Measurements from ENCODE around the gene CERS4.
"Not testable (repeated sequence)": the region's sequence is repeated elsewhere in the genome, so short reads cannot be mapped to it uniquely, and the experiment has no call there.

The CERS4 gene

DNA sequence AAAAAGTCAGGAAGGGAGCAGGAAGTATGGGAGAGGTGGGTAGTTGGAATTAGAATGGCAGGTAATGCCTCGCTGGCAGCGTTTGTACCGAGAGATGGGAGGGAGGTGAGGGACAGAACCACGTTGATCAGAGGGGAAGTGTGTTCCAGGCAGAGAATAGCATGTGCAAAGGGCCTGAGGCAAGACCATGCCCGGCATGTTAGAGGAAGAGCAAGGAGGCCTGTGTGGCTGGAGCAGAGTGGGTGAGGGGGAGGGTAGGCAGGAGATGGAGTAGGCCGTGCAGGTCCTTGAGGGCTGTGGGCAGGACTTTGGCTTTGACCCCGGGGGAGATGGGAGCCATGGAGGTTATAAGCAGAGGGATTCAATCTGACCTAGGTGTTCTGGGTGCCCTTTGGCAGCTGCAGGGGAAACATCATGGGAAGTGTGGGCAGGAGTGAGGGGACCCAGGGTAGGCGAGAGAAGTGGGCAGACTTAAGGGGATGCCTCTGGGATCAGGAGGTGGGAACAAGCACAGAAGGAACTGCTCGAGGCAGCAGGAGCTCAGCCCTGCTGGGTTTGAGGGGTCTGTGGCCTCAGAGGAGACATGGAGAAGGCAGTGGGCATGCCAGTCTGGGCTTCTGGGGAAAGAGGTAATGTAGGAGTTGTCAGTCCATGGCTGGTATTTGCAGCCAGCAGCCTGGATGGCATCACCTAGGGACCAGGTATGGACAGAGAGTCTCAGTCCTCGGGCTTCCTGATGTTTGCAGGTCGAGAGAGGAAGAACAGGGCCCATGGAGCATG is 50.2 kb downstream of the CERS4 start:
- FAIRE-seq: no peak

DNA sequence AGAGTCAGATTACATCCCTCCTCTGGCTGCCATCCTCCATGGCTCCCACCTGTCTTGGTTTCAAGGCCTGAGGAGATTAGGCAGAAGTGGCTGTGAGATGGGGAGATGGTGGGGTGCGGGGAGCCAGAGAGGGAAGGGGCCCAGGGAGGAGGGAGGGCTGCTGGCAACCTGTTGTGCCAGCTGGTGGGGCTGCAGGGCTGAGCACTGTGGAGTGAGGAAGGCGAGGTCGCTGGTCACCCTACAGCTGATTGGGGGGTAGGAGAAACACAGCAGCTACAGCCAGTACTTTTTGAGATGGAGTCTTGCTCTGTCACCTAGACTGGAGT is 50.7 kb downstream of the CERS4 start:
- DNase-seq (ENCODE audit: insufficient read length, low spot score): no peak
- no peak for FAIRE-seq

More for the DNA sequence above, 50.2 kb downstream of the CERS4 start:
- no peak for DNase-seq (ENCODE audit: insufficient read length, low spot score)

DNA sequence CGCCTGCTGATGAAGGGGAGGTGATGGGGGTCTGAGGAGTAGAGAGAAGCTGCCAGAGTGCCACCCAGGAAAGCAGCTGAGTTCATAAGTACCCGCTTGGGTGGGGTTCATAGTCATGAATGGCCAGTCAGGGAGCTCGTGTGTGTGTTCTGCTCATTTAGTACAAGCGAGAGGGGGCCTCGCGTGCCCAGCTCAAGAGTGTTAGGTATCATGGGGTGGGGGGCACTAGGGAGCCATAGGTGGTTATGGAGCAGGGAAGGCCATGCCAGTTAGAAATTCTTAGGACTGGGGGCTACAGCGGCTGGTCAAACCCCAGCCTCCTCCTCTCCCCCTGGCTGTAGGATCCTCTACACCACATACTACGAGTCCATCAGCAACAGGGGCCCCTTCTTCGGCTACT is 52.2 kb downstream of the CERS4 start:
- FAIRE-seq: no peak

DNA sequence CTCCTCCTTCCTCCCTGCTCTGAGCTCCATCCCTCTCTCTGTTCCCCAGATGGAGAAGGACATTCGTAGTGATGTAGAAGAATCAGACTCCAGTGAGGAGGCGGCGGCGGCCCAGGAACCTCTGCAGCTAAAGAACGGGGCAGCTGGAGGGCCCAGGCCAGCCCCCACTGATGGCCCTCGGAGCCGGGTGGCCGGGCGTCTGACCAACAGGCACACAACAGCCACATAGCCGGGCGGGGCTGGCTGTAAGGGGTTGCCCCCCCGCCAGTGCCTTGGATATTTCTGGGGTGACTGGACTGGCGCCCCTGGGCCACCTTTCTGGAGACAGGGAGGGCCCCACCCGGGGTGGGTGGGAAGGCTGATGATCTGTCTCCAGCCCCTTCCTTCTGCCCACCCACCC is 52.7 kb downstream of the CERS4 start:
- no peak for DNase-seq (ENCODE audit: insufficient read length, low spot score)
- FAIRE-seq: no peak

More for the DNA sequence above, 52.2 kb downstream of the CERS4 start:
- DNase-seq (ENCODE audit: insufficient read length, low spot score): no peak

DNA sequence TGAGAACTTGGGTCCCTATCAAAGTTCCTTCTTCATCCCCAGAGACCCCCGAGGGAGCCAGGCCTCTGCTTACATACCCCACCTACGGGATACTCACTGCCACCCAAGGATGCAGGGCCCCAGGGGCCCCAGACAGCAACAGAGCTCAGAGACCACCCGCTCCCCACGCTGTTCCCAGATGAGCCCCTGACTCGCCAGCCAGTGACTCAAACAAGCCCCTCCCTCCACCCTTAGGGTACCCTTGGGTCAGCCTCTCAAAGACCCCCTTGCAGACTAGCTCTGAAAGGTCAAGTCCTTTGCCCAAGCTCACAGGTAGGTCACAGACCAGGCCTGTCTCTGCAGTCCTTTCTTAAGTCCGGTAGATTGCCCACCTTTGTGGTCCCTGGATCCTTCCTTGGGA is 53.3 kb downstream of the CERS4 start:
- no peak for DNase-seq (ENCODE audit: insufficient read length, low spot score)
- FAIRE-seq: no peak

DNA sequence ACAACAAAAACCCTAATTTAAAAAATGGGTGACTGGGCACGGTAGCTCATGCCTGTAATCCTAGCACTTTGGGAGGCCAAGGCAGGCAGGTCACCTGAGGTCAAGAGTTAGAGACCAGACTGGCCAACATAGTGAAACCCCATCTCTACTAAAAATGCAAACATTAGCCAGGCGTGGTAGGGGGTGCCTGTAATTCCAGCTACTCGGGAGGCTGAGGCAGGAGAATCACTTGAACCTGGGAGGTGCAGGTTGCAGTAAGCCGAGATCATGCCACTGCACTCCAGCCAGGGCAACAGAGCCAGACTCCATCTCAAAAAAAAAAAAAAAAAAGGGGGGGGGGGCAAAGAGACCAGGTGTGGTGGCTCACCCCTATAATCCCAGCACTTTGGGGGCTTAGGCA is 55.1 kb downstream of the CERS4 start:
- not testable (repeated sequence) for DNase-seq (ENCODE audit: insufficient read length, low spot score)

DNA sequence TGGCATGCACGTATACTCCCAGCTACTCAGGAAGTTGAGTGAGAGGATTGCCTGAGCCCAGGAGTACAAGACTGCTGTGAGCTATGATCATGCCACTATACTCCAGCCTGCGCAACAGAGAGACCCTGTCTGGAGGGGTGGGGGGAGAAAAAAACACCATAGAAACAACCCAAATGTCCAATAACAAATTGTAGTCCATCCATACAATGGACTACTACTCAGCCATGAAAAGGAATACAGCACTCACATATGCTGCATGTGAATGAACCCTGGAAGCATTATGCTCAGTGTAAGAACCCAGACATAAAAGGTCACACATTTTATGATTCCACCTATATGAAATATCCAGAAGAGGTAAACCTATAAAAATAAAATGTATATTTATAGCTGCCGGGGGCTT is 56.7 kb downstream of the CERS4 start:
- DNase-seq (ENCODE audit: insufficient read length, low spot score) (no peak), FAIRE-seq (no peak)

More for the DNA sequence above, 55.1 kb downstream of the CERS4 start:
- not testable (repeated sequence) for FAIRE-seq

DNA sequence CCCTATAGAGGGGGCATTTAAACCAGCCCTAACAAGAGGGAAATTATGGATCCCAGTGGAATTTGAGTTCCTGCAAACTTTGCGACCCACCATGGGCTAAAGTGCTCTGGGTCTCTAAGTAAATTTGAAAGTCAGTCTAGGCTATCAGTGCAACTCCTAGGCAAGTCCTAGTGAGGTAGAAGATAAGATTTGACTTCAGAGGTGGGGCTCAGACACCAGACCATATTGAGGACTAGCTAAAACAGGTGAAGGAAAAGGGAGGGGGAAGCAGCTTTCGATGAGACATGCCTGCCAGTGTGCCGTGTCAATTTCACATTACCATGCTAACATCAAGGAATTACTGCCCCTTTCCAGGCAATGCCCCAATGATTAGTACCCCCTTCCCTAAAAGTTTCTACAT is 60.6 kb downstream of the CERS4 start:
- FAIRE-seq: no peak
- no peak for DNase-seq (ENCODE audit: insufficient read length, low spot score)

DNA sequence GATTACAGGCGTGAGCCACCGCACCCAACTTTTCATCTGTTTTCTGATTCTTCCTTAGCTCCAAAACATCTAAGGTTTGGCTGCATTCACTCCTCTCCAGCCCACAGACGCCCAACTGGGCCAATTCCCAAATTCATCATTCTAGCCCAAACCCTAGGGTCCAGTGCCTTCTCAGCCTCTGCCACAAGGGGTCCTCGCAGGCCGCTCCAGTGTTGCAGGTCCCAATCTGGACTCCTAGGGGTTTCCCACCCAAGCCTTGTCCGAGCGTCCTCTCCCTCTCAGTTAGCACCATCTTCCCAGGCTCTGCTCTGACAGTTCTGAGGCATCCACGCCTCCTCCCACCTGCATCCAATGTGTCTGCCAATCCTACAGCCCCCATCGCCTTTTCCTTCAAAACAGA is 67.3 kb downstream of the CERS4 start:
- DNase-seq (ENCODE audit: insufficient read length, low spot score): not testable (repeated sequence)
- FAIRE-seq: peak; percentile 88

DNA sequence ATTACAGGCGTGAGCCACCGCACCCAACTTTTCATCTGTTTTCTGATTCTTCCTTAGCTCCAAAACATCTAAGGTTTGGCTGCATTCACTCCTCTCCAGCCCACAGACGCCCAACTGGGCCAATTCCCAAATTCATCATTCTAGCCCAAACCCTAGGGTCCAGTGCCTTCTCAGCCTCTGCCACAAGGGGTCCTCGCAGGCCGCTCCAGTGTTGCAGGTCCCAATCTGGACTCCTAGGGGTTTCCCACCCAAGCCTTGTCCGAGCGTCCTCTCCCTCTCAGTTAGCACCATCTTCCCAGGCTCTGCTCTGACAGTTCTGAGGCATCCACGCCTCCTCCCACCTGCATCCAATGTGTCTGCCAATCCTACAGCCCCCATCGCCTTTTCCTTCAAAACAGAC is 82.2 kb downstream of the CERS4 start:
- DNase-seq (ENCODE audit: insufficient read length, low spot score): not testable (repeated sequence)
- peak; percentile 87 for FAIRE-seq

DNA sequence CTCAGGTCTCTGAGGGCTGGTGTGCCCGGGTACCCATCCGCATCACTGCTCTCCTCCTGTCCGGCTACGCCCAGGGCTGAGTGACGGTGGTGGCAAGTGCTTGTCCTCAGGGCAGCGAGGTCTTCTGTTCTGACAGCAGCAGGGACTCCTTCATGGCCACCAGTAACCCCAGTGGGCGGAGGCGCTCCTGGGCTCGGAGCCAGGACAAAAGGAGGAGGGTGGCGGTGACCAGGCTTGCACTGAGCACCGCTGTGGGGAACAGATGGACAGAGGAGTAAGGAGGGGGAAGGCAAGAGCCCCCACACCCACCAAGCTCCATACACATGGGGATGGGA is 93.2 kb downstream of the CERS4 start:
- FAIRE-seq: no peak

DNA sequence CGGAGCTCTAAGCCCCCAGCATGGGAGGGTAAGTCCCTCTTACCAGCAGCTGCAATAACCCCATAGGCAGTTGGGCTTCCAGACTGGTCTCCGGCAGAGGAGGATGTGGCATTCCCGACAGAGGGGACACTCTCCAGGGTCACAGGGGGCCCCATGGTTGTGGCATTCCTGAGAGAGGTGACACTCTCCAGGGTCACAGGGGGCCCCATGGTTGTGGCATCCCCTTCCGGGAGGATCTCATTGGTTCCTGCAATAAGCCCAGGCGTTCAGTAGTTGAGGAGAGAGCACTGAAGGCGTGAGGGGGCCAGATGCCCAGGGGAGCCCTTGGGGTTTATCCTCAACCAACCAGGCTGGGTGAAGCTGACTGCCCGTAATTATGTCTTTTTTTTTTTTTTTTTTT is 93.6 kb downstream of the CERS4 start:
- DNase-seq (ENCODE audit: insufficient read length, low spot score): no peak
- no peak for FAIRE-seq

More for the DNA sequence above, 93.2 kb downstream of the CERS4 start:
- no peak for DNase-seq (ENCODE audit: insufficient read length, low spot score)

DNA sequence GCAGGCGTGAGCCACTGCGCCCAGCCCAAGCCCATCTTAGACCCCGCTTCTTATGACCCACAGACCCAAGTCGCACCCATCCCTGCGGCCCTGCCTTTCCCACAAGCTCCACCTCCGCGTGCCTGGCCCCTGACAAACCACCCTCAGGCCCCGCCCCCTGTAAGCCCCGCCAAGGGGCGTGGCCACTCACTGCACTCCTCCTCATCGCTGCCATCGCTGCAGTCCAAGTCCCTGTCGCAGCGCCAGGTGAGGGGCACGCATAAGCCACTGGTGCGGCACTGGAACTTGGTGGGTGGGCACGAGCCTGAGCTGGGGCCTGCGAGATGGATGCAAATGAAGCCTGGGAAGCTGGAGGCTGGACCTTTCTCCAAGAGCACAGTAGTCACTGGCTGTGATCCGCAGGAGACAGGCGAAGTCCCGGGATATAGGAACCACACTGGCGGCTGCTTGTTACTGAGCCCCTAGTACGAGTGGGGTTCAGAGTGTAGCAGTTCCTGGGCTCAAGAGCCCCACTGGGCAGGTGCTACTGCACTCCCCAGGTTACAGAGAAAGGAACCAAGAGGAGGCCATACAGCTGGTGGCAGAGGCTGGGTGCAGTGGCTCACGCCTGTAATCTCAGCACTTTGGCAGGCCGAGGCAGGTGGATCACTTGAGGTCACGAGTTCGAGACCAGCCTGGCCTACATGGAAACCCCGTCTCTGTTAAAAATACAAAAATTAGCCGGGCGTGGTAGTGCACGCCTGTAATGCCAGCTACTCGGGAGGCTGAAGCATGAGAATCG is 95.9 kb downstream of the CERS4 start:
- DNase-seq (ENCODE audit: insufficient read length, low spot score) (no peak), FAIRE-seq (no peak)

DNA sequence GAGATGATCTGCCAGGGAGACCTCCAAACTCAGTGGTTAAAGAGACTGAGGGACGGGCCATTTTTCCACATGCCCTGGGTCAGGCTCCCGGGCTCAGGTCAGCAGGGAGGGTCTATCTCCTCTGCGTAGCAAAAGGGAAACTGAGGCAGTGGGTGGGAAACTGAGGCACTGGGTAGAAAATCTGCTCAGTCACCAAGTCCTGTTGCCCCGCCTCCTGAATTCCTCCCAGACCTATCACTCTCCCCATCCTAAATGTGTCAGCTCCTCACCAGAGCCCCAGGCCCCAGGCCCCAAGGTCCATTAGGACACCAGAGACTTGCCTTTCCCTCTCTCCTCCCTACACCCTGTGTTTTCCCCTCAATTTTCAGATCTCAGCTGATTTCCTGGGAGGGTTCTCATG is 96.6 kb downstream of the CERS4 start:
- no peak for FAIRE-seq
- DNase-seq (ENCODE audit: insufficient read length, low spot score): no peak

DNA sequence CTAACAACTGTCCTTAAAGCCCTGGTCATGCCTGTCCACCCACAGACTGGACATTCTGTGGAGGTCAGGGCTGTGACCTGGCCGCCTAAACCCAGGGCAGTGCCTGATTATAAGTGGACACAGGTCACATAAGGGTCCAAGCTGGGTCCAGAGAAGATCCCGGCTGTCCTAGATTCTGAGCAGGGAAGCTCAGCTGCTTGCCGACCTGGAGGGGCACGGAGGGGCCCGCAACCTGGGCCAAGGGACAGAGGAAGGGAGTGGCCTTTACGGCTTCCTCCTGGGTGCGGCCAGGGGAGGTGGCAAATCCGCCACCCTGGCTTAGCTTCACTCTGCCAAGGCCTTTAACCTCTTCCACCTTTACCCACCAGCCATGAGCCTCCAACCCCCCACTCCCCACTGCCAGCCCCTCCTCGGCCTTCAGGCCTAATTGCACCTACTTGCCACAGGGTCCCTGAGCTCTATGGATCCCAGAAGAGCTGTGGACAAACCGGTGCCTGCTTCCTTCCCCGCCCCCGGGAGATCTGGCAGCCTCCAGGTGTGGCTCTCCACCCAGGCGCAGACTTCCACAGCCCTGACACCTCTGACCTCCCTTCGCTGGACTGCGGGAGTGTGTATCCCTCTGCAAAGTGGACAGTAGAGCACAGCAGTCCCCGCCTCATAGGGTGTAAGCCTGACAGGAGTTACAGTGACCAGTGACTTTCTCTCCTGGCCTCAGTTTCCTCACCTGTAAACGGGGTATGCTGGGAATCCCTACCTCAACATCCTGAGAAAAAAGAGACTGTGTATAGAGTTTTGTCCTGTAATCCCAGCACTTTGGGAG is 97.3 kb downstream of the CERS4 start:
- FAIRE-seq: no peak
- DNase-seq (ENCODE audit: insufficient read length, low spot score): no peak

DNA sequence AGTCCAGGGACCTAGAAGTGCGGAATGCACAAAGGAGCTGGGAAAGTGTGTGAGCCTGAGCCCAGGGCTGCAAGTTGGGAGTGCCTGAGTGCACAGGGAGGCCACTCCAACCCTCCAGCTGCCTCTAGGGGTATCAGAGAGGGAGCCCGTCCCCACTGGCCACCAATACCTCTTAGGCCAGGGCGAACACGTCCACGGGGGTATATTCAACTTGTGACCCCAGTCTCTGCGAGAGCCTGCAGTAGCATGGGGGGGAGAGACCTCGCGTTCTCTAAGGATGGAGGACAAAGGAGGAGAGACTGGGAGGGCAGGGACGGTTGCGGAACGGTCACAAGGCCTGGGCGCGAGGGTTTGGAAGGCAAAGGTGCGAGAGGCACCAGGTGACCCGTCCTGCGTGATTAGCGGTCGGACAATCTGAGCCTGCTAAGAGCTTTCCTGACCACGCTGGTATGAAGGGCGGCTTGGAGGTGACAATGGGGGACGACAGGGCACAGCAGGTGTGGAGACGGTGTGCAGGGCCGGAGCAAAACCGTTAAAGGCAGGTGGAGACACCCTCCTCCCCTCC is 98.3 kb downstream of the CERS4 start:
- DNase-seq (ENCODE audit: insufficient read length, low spot score) (no peak), FAIRE-seq (peak; percentile 81)

DNA sequence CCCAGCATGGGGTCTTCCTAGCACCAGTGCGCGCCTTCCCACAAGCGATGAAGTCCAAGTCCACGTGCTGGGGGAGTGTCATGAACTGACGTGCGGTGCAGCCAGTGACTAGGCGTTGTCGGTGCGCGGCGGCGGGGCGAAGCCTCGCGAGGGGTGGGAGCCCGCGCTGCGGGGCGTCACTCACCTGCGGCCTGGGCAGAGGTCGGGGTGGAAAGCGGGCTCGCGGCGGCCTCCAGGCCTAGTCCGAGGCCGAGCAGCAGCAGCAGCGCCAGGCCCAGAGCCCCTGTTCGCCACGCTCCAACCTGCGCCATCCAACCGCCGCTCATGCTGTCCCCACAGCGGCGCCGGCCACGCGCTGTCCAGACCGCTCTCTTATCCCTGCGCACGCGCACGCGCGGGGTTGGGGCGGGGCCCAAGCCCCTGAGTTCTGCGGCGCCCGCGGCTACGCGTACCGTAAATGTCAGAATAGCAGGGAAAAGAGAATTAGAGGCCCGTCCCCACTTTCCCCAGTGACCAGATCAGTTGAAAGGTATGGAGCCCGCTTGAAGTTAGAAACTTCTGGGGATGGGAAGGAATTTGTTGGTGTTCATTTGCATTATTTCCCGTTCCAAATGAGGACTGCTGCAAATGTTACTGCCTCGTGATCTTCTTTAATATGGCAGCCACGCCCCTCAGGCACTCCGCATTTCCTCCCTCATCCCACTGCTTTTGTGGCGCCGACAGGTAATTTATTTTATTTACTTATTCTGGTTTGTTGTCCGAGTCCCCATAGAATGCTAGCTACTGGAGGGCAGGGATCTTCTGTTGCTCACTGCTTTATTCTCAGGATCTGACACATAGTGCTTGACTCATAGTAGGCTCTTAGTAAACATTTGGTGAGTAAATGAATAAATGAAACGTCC is 99.0 kb downstream of the CERS4 start, which contains the start of gene CD320:
Gene CD320, minus strand, starts transcription at position 394 of the 902 bp plus-strand sequence. Its CDS starts 68 bp downstream, at position 326.
- FAIRE-seq: peak; percentile 91
- peak; percentile 90 for DNase-seq (ENCODE audit: insufficient read length, low spot score)

DNA sequence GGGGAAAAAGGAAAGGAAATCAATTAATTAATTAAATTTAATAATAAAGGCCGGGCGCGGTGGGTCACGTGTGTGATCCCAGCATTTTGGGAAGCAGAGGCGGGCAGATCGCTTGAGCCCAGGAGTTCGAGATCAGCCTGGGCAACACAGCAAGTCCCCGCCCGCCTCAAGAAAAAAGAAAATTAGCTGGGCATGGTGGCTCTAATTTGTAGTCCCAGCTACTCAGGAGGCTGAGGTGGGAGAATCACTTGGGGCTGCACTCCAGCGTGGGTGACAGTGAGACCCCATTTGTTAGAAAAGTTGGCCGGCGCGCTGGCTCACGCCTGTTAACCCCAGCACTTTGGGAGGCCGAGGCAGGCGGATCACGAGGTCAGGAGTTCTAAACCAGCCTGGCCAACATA is 99.7 kb downstream of the CERS4 start:
- FAIRE-seq: no peak

DNA sequence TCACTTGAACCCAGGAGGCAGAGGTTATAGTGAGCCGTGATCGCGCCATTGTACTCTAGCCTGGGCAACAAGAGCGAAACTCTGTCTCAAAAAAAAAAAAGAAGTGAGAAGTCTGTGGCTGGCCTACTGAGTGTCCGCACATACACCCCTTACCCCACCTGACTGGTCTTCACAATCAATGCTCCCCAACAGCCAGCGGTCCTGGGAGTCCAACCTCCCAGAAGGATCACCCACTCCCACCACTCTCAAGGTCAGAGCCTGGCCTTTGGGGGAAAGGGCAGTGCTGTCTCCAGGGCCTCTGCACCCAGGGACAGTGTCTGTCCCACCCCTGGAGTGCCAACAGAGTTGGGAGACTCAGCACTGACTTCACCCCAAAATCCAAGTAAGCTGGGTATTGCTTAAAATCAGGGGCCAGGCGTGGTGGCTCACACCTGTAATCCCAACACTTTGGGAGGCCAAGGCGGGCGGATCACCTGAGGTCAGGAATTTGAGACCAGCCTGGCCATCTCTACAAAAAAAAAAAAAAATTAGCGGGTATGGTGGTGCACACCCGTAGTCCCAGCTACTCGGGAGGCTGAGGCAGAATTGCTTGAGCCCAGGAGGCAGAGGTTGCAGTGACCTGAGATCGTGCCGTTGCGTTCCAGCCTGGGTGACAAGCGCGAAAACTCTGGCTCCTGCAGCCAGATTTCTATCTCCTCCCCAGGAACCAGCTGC is 101.3 kb downstream of the CERS4 start:
- FAIRE-seq (no peak), DNase-seq (ENCODE audit: insufficient read length, low spot score) (no peak)

More for the DNA sequence above, 99.7 kb downstream of the CERS4 start:
- DNase-seq (ENCODE audit: insufficient read length, low spot score): no peak
